H1 (cell line): Measurements from ENCODE around the gene LYPD4. TPM values are rescaled to one million over a fixed set of nuclear protein-coding genes. Genes with fewer than 3 reads are reported as not detected.

Source experiments
- HDAC6 ChIP-seq: IDR thresholded peaks from one replicate; pipeline ENCODE4 v1.7.1; 2012; ENCODE audit warnings: low read depth, mild to moderate bottlenecking, inconsistent platforms, low read length, moderate library complexity
- RAD21 ChIP-seq, 2 experiments: IDR thresholded peaks in 1 of 2; conservative IDR thresholded peaks in 1 of 2; 2 replicates each; pipeline ENCODE4 v1.6.1; 2011; ENCODE audit warnings: low read depth in 2 of 2, low read length in 2 of 2, improper control_type of control experiment in 1 of 2, inconsistent platforms in 1 of 2, mild to moderate bottlenecking in 1 of 2, moderate library complexity in 1 of 2
- polyA plus RNA-seq, 7 experiments: library from polyadenylated mRNA; depleted of rRNA in 3 of 7; stranded (reverse) in 5 of 7; unstranded in 2 of 7; fragments of >200 nt in 5 of 7; fragments of 200-250 nt in 2 of 7; gene quantifications; 1 replicate in 5 of 7; 2 replicates in 1 of 7; 4 replicates in 1 of 7; pipeline versions ENCODE4 v1.2.1 to v1.2.3, GENCODE V29; 2011 to 2013; ENCODE audit warnings: missing spikeins in 2 of 7, mixed read lengths in 2 of 7
- total RNA-seq: library from RNA; stranded (reverse); fragmentation: NEBNext Ultra II Directional; extraction: Animal tissue kit (Norgen Biotek cat#: 25700); gene quantifications from 2 replicates; pipeline ENCODE4 v1.2.1, GENCODE V29; 2021

The LYPD4 gene
- total and polyA plus RNA-seq, 2 of the 8 experiments (the other 6 are each of a cell fraction or from before 2014, with no cell fraction given): 0.06 TPM; not detected in 1

- TF ChIP-seq RAD21 (IDR thresholded peaks at IDR 0.05 in 1 of 2, conservative IDR thresholded peaks at IDR 0.05 in 1 of 2; ENCODE audit: low read depth in 2 of 2, low read length in 2 of 2): no peak
- no peak for TF ChIP-seq HDAC6
- TF ChIP-seq, all 59 proteins: peak for 0
Measured at GRCh38 chr19:41837981-41838708, 6.3 kb downstream of the LYPD4 start (continued).
